ENCODE results near the gene NARF. TPM values are rescaled to one million over a fixed set of nuclear protein-coding genes. Genes with fewer than 3 reads are reported as not detected.
"Not testable (repeated sequence)": the region's sequence is repeated elsewhere in the genome, so short reads cannot be mapped to it uniquely, and the experiment has no call there.

The NARF gene
- total RNA-seq, 2 experiments from 2014 or later: 101 to 110 TPM

DNA sequence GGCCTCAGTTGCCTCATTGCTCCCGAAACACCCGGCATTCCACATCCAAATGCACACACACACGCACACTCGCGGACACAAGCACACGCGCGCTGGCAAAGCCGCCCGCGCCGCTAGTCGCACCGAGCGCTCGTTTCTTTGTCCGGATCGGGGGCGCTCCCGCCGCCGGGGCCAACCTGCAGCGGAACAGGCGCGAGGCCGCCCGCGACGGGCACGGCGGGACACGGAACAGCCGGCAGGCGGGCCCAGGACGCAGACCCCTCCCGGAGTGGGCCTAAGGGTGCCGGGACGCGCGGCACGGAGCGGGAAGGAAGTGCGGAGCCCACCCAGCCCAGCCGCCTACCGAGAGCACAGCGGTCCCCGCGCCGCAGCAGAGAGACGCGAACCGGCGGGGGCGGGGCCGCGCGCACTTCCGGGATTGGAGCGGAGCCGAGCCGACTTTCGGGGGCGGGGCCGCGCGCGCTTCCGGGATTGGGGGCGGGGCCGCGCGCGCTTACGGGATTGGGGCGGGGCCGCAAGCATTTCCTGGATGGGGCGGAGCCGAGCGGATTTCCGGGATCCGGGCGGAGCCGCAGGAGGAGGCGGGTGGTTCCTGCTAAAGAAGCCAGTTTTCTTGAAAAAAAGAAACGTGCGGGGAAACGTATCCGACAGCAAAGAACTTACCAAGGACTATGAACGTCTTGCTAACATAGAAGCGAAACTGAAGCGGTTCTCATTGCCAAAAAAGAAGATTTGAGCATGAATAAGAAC, 8.0 kb upstream of the NARF start, which contains the start of gene CYBC1:
Gene CYBC1 (minus strand): TSS at position 396 of the 750 bp plus-strand sequence. CDS start 1,498 bp downstream, outside the sequence.
- H3K36me3 Mint-ChIP-seq: peaks cover 37% of the 10 kb centered on the region

DNA sequence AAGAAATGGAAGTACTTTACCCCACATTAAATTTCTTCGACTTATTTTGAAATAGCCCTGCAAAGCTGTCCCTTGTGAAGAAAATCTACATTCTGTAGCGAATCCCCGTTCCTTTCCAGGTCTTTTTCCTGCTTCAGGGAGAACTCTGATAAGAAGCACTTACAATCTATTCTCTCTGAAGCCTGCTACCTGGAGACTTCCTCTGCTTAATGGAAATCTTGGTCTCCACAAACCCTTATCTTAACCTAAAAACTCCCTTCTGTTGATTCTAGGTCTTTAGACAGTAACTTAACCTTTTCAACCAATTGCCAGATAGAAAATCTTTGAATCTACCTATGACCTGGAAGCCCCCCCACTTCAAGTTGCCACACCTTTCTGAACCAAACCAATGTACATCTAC, 6.4 kb upstream of the NARF start:
- intact Hi-C loops (cut with micrococcal nuclease): loop anchor here (10.0 kb wide), 1 partner anchor 357 kb away; the partner anchor contains the start of gene FASN
- DNase-seq: no peak
- H3K4me1 Mint-ChIP-seq (ENCODE audit: low read depth): peaks cover 46% of the 10 kb centered on the region
- peak overlapping the region; percentile 85 for H3K4me3 Mint-ChIP-seq
- POLR2A ChIA-PET: interaction anchor here (1.1 kb wide), 1 partner anchor 154 kb away, joined by 3 read pairs; no protein-coding TSS in a partner anchor
- no peaks in the 10 kb centered on the region for H3K9me3 Mint-ChIP-seq
- H3K27ac Mint-ChIP-seq: peak overlapping the region; percentile 99
- peaks cover 23% of the 10 kb centered on the region for H3K36me3 Mint-ChIP-seq
- no peaks in the 10 kb centered on the region for H3K27me3 Mint-ChIP-seq
- CTCF ChIA-PET: no interaction called here

More for the DNA sequence above, 8.0 kb upstream of the NARF start, which contains the start of gene CYBC1:
- intact Hi-C loops (cut with micrococcal nuclease): loop anchor here (1.0 to 10.0 kb wide), 4 partner anchors 8 to 356 kb away; partner anchors contain the start of genes FASN, FOXK2 and NARF
- ChIA-PET CTCF (interaction anchor here (1.6 kb wide), 1 partner anchor 45 kb away, joined by 3 read pairs; no protein-coding TSS in a partner anchor), POLR2A (interaction anchor here (1.2 to 3.0 kb wide), 3 partner anchors 12 to 133 kb away, joined by 3 to 15 read pairs (median 13); partner anchors contain the start of genes CD7 and FOXK2)
- Mint-ChIP-seq H3K9me3 (no peaks in the 10 kb centered on the region), H3K4me1 (ENCODE audit: low read depth) (peaks cover 46% of the 10 kb centered on the region), H3K27ac (peak within 1 kb of the TSS; percentile 99), H3K4me3 (peak within 1 kb of the TSS; percentile 85), H3K27me3 (no peaks in the 10 kb centered on the region)
- DNase-seq: peak; percentile 97

DNA sequence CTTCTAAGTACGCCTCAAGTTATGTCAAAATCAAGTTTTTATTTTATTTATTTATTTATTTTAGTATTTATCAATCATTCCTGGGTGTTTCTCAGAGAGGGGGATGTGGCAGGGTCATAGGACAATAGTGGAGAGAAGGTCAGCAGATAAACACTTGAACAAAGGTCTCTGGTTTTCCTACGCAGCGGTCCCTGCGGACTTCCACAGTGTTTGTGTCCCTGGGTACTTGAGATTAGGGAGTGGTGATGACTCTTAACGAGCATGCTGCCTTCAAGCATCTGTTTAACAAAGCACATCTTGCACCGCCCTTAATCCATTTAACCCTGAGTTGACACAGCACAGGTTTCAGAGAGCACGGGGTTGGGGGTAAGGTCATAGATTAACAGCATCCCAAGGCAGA, 5.4 kb upstream of the NARF start:
- CTCF ChIA-PET: interaction anchor here (0.6 kb wide), 1 partner anchor 421 kb away, joined by 3 read pairs; no protein-coding TSS in a partner anchor
- POLR2A ChIA-PET, H3K9me3 Mint-ChIP-seq, DNase-seq, H3K27me3 Mint-ChIP-seq, H3K4me3 Mint-ChIP-seq: not testable (repeated sequence)
- H3K27ac Mint-ChIP-seq: peak overlapping the region; percentile 99
- intact Hi-C loops (cut with micrococcal nuclease): loop anchor here (10.0 kb wide), 1 partner anchor 358 kb away; the partner anchor contains the start of gene FASN
- H3K4me1 Mint-ChIP-seq (ENCODE audit: low read depth): peaks cover 46% of the 10 kb centered on the region
- peaks cover 17% of the 10 kb centered on the region for H3K36me3 Mint-ChIP-seq

DNA sequence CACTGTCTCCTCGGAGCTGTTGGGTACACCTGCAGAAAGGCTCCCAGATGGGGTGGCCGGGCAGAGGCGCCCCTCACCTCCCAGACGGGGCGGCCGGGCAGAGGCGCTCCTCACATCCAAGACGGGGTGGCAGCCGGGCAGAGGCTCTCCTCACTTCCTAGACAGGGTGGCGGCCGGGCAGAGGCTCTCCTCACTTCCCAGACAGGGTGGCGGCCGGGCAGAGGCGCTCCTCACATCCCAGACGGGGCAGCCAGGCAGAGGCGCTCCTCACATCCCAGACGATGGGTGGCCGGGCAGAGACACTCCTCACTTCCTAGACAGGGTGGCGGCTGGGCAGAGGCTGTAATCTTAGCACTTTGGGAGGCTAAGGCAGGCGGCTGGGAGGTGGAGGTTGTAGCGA, 4.8 kb upstream of the NARF start:
- Mint-ChIP-seq H3K4me1 (ENCODE audit: low read depth) (peaks cover 46% of the 10 kb centered on the region), H3K27ac (peak overlapping the region; percentile 99), H3K36me3 (peaks cover 17% of the 10 kb centered on the region)
- H3K27me3 Mint-ChIP-seq, DNase-seq, H3K4me3 Mint-ChIP-seq, CTCF ChIA-PET, POLR2A ChIA-PET, H3K9me3 Mint-ChIP-seq: not testable (repeated sequence)
- intact Hi-C loops (cut with micrococcal nuclease): loop anchor here (10.0 kb wide), 1 partner anchor 359 kb away; the partner anchor contains the start of gene FASN

DNA sequence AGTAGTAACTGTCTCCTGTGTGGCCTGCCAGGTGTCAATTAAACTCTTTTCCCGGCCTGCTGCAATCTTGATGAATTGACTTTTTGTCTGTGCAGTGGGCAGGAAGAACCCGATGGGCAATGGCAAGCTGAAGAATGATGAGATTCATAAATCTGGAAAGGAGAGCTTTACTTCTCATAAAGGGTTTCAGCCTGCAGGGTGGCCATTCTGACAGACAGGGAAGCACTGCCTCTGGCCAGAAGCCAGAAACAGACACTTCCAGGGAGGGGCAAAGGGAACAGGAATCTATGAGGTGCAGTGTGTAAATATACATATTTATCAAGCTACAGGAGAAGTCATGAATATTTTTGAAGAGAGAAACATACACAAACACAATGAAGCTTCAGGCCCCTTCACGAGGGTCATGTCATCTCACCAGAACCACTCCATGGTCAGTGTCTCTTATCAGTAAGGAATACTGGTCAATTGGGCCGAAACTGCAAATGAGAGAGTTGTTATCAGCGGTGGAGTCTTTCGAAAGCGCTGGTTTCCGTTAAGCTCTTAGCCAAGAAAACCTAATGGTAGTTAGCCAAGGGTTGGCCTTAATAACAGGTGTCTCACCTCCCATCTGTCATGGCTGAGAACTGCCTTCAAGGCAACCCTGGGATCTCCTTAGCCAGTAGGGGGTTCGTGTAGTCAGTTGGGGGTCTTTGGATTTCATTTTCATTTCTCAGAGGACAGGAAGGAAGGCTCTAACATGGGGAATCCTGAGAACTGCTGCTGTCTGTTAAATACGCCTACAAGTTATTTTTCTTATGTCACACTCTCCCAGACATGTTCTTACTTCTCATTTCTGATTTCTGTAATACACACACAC, 1.2 kb upstream of the NARF start:
- ChIA-PET POLR2A (interaction anchor here (1.2 to 3.1 kb wide), 4 partner anchors 8 to 62 kb away, joined by 4 to 22 read pairs (median 8); partner anchors contain the start of gene FOXK2), CTCF (interaction anchor here (0.9 to 1.3 kb wide), 2 partner anchors 11 to 37 kb away, joined by 3 to 4 read pairs; no protein-coding TSS in a partner anchor)
- Mint-ChIP-seq H3K4me3 (peak overlapping the region; percentile 78), H3K36me3 (peaks cover 20% of the 10 kb centered on the region), H3K27ac (peak overlapping the region; percentile 97), H3K27me3 (no peaks in the 10 kb centered on the region), H3K4me1 (ENCODE audit: low read depth) (peaks cover 42% of the 10 kb centered on the region), H3K9me3 (no peaks in the 10 kb centered on the region)
- DNase-seq: no peak
- intact Hi-C loops (cut with micrococcal nuclease): loop anchor here (10.0 kb wide), 1 partner anchor 362 kb away; the partner anchor contains the start of gene FASN

DNA sequence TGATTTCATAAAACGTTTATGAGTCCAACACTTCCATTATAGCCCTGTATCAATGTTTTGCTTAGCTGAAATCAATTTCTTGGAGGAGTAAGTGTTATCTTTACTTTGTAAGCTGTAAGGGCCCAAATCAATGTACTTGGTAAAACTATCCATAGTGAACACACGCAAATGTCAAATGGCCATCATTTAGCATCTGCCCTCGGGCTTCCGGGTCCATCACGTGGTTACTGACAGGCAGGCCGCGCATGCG, 687 bp upstream of the NARF start:
- ChIA-PET POLR2A (interaction anchor here (1.2 to 3.1 kb wide), 4 partner anchors 9 to 61 kb away, joined by 4 to 22 read pairs (median 8); partner anchors contain the start of gene FOXK2), CTCF (interaction anchor here (0.9 to 1.3 kb wide), 2 partner anchors 11 to 36 kb away, joined by 3 to 4 read pairs; no protein-coding TSS in a partner anchor)
- peaks cover 43% of the 10 kb centered on the region for H3K4me1 Mint-ChIP-seq (ENCODE audit: low read depth)
- intact Hi-C loops (cut with micrococcal nuclease): loop anchor here (1.0 to 10.0 kb wide), 6 partner anchors 8 to 363 kb away; partner anchors contain the start of genes CYBC1, FASN, FOXK2 and HEXD
- no peaks in the 10 kb centered on the region for H3K27me3 Mint-ChIP-seq
- no peak for DNase-seq
- H3K27ac Mint-ChIP-seq: peak overlapping the region; percentile 97
- H3K36me3 Mint-ChIP-seq: peaks cover 25% of the 10 kb centered on the region
- no peaks in the 10 kb centered on the region for H3K9me3 Mint-ChIP-seq
- H3K4me3 Mint-ChIP-seq: peak overlapping the region; percentile 78

DNA sequence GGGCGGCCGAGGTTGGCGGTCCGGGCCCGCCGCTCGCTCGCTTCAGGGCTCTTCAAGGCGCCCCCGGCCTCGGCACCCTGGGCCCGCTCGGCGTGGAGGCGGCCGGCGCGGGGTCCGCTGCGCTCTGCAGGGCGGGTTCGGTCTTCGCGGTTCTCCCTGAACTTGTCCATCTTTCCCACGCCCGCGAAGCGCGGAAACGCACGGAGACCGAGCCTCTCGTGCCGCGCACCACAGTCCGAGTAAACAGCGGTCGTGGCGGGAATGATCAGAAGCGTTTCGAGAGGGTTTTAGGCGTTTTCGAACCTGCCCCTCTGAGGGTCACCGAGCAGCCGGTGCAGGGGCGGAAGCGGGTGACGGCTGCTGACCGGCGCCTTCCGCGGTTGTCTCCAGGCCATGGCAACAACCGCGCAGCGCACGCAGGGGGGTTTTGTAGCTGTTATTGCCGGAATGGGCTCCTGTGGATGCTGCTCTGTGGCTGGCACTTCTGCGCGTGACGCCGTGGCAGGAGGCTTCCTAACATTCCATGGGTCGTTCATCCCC, 414 bp downstream of the NARF start:
- H3K4me1 Mint-ChIP-seq (ENCODE audit: low read depth): peaks cover 41% of the 10 kb centered on the region
- H3K27ac Mint-ChIP-seq: peak overlapping the region; percentile 80
- CTCF ChIA-PET: no interaction called here
- peak overlapping the region; percentile 78 for H3K4me3 Mint-ChIP-seq
- intact Hi-C loops (cut with micrococcal nuclease): loop anchor here (1.0 to 10.0 kb wide), 6 partner anchors 9 to 364 kb away; partner anchors contain the start of genes CYBC1, FASN, FOXK2 and HEXD
- POLR2A ChIA-PET: interaction anchor here (3.1 kb wide), 1 partner anchor 10 kb away, joined by 22 read pairs; no protein-coding TSS in a partner anchor
- H3K36me3 Mint-ChIP-seq: peaks cover 34% of the 10 kb centered on the region
- no peaks in the 10 kb centered on the region for H3K9me3 Mint-ChIP-seq
- peak; percentile 46 for DNase-seq
- H3K27me3 Mint-ChIP-seq: no peaks in the 10 kb centered on the region

DNA sequence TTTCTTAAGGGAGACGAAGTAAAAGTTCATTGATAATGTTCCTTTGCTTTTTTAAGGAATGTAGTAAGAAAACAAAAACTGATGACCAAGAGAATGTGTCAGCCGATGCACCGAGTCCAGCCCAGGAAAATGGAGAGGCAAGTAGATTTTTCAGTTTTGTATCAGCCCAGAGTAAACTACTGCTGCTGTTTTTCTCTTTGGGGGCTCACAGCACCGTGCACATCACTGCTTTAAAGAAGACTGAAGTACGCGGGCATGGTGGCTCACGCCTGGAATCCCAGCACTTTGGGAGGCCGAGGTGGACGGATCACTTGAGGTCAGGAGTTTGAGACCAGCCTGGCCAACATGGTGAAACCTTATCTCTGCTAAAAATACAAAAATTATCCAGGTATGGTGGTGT, 1.4 kb downstream of the NARF start:
- not testable (repeated sequence) for H3K4me3 Mint-ChIP-seq, DNase-seq, H3K27ac Mint-ChIP-seq, H3K27me3 Mint-ChIP-seq, H3K9me3 Mint-ChIP-seq
- peaks cover 48% of the 10 kb centered on the region for H3K4me1 Mint-ChIP-seq (ENCODE audit: low read depth)
- intact Hi-C loops (cut with micrococcal nuclease): loop anchor here (2.0 to 10.0 kb wide), 4 partner anchors 37 to 365 kb away; partner anchors contain the start of genes FASN and FOXK2
- CTCF ChIA-PET: interaction anchor here (0.8 kb wide), 1 partner anchor 35 kb away, joined by 3 read pairs; no protein-coding TSS in a partner anchor
- peaks cover 44% of the 10 kb centered on the region for H3K36me3 Mint-ChIP-seq
- POLR2A ChIA-PET: interaction anchor here (3.1 kb wide), 1 partner anchor 11 kb away, joined by 22 read pairs; no protein-coding TSS in a partner anchor

DNA sequence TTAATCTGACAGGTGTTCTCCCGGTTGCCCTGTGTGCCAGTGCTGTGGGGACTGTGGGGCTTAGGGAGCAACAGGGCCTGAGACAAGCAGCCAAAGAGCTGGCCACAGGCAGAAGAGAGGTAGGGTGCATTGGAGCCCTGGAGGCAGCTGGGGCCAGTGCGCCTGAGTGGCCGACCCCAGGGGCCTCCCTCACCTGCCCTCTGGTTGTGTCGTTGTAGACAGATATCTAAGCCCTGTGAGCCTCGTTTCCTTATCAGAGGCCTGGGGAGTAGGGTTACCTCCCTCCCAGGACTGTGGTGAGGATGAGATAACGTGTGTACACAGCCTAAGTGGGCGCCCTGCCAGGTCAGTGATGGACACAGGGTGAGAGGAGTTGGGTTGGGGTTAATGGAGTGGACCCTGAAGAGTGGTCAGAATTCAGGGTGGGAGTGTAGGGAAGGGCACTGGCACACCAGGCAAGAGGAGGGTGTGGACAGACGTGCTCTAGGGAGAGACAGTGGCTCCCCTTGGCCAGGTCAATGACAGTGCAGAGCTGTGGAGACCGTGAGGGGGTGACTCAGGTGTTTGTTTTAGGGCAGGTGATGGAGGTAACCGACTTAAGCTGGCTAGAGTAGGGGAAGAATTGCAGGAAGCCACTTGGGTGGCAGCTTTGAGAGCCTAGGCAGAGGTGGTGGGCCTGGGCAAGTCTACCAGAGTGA, 3.4 kb downstream of the NARF start:
- Mint-ChIP-seq H3K4me1 (ENCODE audit: low read depth) (peaks cover 42% of the 10 kb centered on the region), H3K27ac (peak overlapping the region; percentile 57), H3K4me3 (no peak overlapping the region), H3K27me3 (no peaks in the 10 kb centered on the region), H3K36me3 (peaks cover 56% of the 10 kb centered on the region), H3K9me3 (no peaks in the 10 kb centered on the region)
- no peak for DNase-seq
- ChIA-PET POLR2A (no interaction called here), CTCF (no interaction called here)
- intact Hi-C loops (cut with micrococcal nuclease): no loop called here

DNA sequence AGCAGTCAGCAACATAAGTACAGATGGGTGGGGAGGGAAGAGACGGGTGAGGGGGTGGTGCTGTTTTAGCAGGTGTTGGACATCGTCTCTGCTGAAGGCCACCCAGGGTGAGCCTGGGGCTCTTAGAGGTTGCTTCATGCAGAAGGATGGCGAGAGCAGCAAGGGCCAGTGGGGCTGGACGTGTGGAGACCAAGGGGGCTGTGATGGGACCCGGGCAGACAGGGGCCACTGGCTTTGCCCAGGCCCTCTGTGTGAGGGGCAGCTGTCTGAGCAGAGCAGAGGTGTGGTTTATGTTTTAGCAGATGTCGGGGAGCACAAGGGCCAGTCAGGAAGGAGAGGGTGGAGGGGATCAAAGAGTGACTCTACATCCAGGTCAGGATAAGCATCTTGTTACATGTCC, 4.8 kb downstream of the NARF start:
- Mint-ChIP-seq H3K27ac (peak overlapping the region; percentile 0), H3K27me3 (no peaks in the 10 kb centered on the region), H3K4me3 (no peak overlapping the region), H3K9me3 (no peaks in the 10 kb centered on the region), H3K36me3 (peaks cover 61% of the 10 kb centered on the region), H3K4me1 (ENCODE audit: low read depth) (peaks cover 33% of the 10 kb centered on the region)
- CTCF ChIA-PET: no interaction called here
- no peak for DNase-seq
- POLR2A ChIA-PET: interaction anchor here (0.6 to 1.4 kb wide), 2 partner anchors 12 to 14 kb away, joined by 3 read pairs; no protein-coding TSS in a partner anchor
- intact Hi-C loops (cut with micrococcal nuclease): no loop called here

Measured in activated CD4-positive, alpha-beta memory T cell treated with anti-CD3 and anti-CD28 coated beads for 36 hours (primary cell).